ENCODE measurements around the gene KRTAP2-1. TPM values are rescaled to one million over a fixed set of nuclear protein-coding genes. Genes with fewer than 3 reads are reported as not detected.
"Not testable (repeated sequence)": the region's sequence is repeated elsewhere in the genome, so short reads cannot be mapped to it uniquely, and the experiment has no call there.

The KRTAP2-1 gene
- total and polyA plus RNA-seq, 8 donors, result not detected

GRCh38 chr17:41003926-41004325 lies 43.2 kb downstream of the KRTAP2-1 start:
- intact Hi-C loops (cut with DNase I; ENCODE audit: low total_unique reads), result no loop called here
- DNase-seq, result no peak
- TF ChIP-seq CTCF (IDR thresholded peaks at IDR 0.05), result no peak
- no peak for TF ChIP-seq POLR2AphosphoS5 (IDR thresholded peaks at IDR 0.05)
- no peak for TF ChIP-seq EP300 (IDR thresholded peaks at IDR 0.05)
- Histone ChIP-seq H3K4me1 (no peaks in the 10 kb centered on the region), H3K9me3 (no peaks in the 10 kb centered on the region), H3K27ac (no peak overlapping the region), H3K27me3 (peaks cover 0 to 11% (median 0%) of the 10 kb centered on the region in 3 donors), H3K4me3 (no peak overlapping the region), H3K36me3 (no peaks in the 10 kb centered on the region)
- 65 to 80% (median 70%) methylated on average over 4 of the region's 4 CpGs for WGBS, 5 donors

GRCh38 chr17:41002814-41003213 lies 44.3 kb downstream of the KRTAP2-1 start:
- 28 to 42% (median 37%) methylated on average over 5 of the region's 5 CpGs for WGBS, 5 donors
- Histone ChIP-seq H3K9me3 (no peaks in the 10 kb centered on the region), H3K4me3 (no peak overlapping the region), H3K36me3 (no peaks in the 10 kb centered on the region), H3K4me1 (no peaks in the 10 kb centered on the region), H3K27me3 (peaks cover 0 to 18% (median 0%) of the 10 kb centered on the region in 3 donors), H3K27ac (no peak overlapping the region)
- intact Hi-C loops (cut with DNase I; ENCODE audit: low total_unique reads), result no loop called here
- TF ChIP-seq CTCF (IDR thresholded peaks at IDR 0.05), result no peak
- TF ChIP-seq EP300 (IDR thresholded peaks at IDR 0.05), result no peak
- TF ChIP-seq POLR2AphosphoS5 (IDR thresholded peaks at IDR 0.05), result no peak
- no peak for TF ChIP-seq POLR2A (IDR thresholded peaks at IDR 0.05)
- DNase-seq, result no peak

DNA sequence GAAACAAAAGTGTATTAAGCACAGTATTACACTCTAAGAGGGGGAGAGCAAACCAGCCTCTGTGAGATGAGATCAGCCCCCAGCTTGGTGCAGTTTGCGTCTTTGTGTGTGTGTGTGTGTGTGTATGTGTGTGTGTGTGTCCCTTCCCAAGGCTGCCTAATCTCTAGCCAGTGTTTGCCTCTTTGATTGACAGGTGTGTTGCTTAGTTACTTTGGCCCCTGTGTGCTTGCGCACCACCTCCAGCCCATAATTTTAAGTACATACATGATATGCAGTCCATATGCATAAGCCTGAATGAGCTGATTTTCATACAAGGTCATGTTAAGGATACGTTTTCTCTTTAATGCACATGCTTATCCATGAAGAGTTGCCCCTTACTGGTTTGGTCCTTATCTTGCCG lies 45.3 kb downstream of the KRTAP2-1 start:
- H3K9me3 ChIP-seq, result no peaks in the 10 kb centered on the region
- TF ChIP-seq POLR2AphosphoS5 (IDR thresholded peaks at IDR 0.05) (no peak), POLR2A (IDR thresholded peaks at IDR 0.05) (no peak), EP300 (IDR thresholded peaks at IDR 0.05) (no peak), CTCF (IDR thresholded peaks at IDR 0.05) (no peak)
- no peak overlapping the region for H3K27ac ChIP-seq
- no peaks in the 10 kb centered on the region for H3K36me3 ChIP-seq
- no peak overlapping the region for H3K4me3 ChIP-seq
- peak in 1 of 2 donors; percentile 34 for DNase-seq
- no peaks in the 10 kb centered on the region for H3K4me1 ChIP-seq
- intact Hi-C loops (cut with DNase I; ENCODE audit: low total_unique reads), result no loop called here
- WGBS, 5 donors, result 47 to 78% (median 72%) methylated on average over 4 of the region's 4 CpGs
- peaks cover 0 to 28% (median 0%) of the 10 kb centered on the region in 3 donors for H3K27me3 ChIP-seq

DNA sequence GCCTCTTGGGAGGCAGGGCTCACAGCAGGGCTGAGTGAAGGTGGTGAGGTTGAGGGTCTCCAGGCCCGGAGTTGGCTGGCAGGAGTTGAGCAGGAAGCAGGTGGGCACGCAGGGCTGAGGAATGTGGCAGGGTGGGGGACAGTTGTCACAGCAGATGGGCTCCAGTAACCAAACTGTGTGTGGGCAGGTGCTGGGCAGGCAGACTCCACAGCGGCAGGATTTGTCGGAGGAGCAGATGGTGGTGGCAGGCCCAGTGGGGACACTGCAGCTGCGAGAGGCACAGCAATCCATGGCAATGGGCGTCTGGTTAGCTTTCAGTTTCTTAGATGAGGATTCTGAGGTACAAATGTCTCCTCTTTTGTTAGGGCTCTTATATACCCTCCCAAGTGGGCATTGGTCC lies 47.6 kb downstream of the KRTAP2-1 start, which contains the start of gene KRTAP3-2:
Gene KRTAP3-2, minus strand, starts transcription at position 344 of the 400 bp plus-strand sequence. Its CDS starts 53 bp downstream, at position 291.
- H3K27ac ChIP-seq; H3K4me3 ChIP-seq; H3K4me1 ChIP-seq; H3K36me3 ChIP-seq; intact Hi-C loops (cut with DNase I; ENCODE audit: low total_unique reads); H3K9me3 ChIP-seq; DNase-seq: not testable (repeated sequence)
- WGBS, 5 donors, result 75 to 85% (median 81%) methylated on average over 5 to 6 of the region's 6 CpGs
- H3K27me3 ChIP-seq, result peaks cover 0 to 32% (median 0%) of the 10 kb centered on the region in 3 donors

GRCh38 chr17:40997361-40997760 lies 49.8 kb downstream of the KRTAP2-1 start:
- H3K27ac ChIP-seq, result no peak overlapping the region
- intact Hi-C loops (cut with DNase I; ENCODE audit: low total_unique reads), result no loop called here
- 63 to 76% (median 73%) methylated on average over 2 of the region's 2 CpGs for WGBS, 5 donors
- no peak for DNase-seq
- no peak overlapping the region for H3K4me3 ChIP-seq
- peaks cover 0 to 39% (median 0%) of the 10 kb centered on the region in 3 donors for H3K27me3 ChIP-seq
- TF ChIP-seq POLR2AphosphoS5 (IDR thresholded peaks at IDR 0.05) (no peak), CTCF (IDR thresholded peaks at IDR 0.05) (no peak), EP300 (IDR thresholded peaks at IDR 0.05) (no peak), POLR2A (IDR thresholded peaks at IDR 0.05) (no peak)
- no peaks in the 10 kb centered on the region for H3K9me3 ChIP-seq
- H3K36me3 ChIP-seq, result no peaks in the 10 kb centered on the region
- no peaks in the 10 kb centered on the region for H3K4me1 ChIP-seq
